Heart left ventricle (tissue), 16 donors: ENCODE results near the gene ZNF554. TPM values are rescaled to one million over a fixed set of nuclear protein-coding genes. Genes with fewer than 3 reads are reported as not detected.

Experiments
- ATAC-seq, 4 donors: fragments of 200-7000 bp; cut with Tn5 transposase; one replicate each; pipeline ENCODE4 v1.9.1; 2020 to 2022; ENCODE audit warnings: moderate library complexity in 4 of 4, mild to moderate bottlenecking in 3 of 4, moderate number of reproducible peaks in 1 of 4
- DNase-seq, 5 donors: peaks; one replicate each; pipeline ENCODE4 v3.0.0-alpha.2; 2020
- H3K27ac ChIP-seq, 12 donors: fragments of 200-600 bp; sonication (generic) in 4 of 12; one replicate each; pipeline versions ENCODE4 v1.5.0 to v1.8.0; 2016 to 2022; ENCODE audit warnings: mild to moderate bottlenecking in 2 of 12
- H3K27me3 ChIP-seq, 9 donors: fragments of 200-600 bp; sonication (generic) in 2 of 9; one replicate each; pipeline versions ENCODE4 v1.5.1 to v1.8.0; 2016 to 2022; ENCODE audit warnings: mild to moderate bottlenecking in 3 of 9
- H3K36me3 ChIP-seq, 9 donors: fragments of 200-600 bp; sonication (generic) in 2 of 9; one replicate each; pipeline versions ENCODE4 v1.5.0 to v1.8.0; 2018 to 2022; ENCODE audit warnings: mild to moderate bottlenecking in 2 of 9
- H3K4me1 ChIP-seq, 12 donors: fragments of 200-600 bp; sonication (generic) in 4 of 12; one replicate each; pipeline versions ENCODE4 v1.5.0 to v1.8.0; 2016 to 2022; ENCODE audit warnings: mild to moderate bottlenecking in 3 of 12
- H3K4me3 ChIP-seq, 12 donors: fragments of 200-600 bp; sonication (generic) in 4 of 12; one replicate each; pipeline versions ENCODE4 v1.5.0 to v1.8.0; 2017 to 2022; ENCODE audit warnings: mild to moderate bottlenecking in 9 of 12, moderate library complexity in 4 of 12
- H3K9me3 ChIP-seq, 12 donors: fragments of 200-600 bp; sonication (generic) in 4 of 12; one replicate each; pipeline versions ENCODE4 v1.5.0 to v1.8.0; 2016 to 2022; ENCODE audit warnings: mild to moderate bottlenecking in 1 of 12
- CTCF ChIP-seq, 12 donors: fragments of 200-600 bp; sonication (generic) in 4 of 12; IDR thresholded peaks; one replicate each; pipeline versions ENCODE4 v1.5.0 to v1.8.0; 2018 to 2022; ENCODE audit warnings: antibody characterized with exemption in 12 of 12, mild to moderate bottlenecking in 5 of 12
- POLR2A ChIP-seq, 2 donors: fragments of 450-650 bp; IDR thresholded peaks; one replicate each; pipeline ENCODE4 v1.6.1; 2017; ENCODE audit warnings: antibody characterized with exemption in 2 of 2, mild to moderate bottlenecking in 2 of 2, moderate library complexity in 2 of 2
- WGBS, 4 donors: extraction: QIAGEN DNeasy Blood & Tissue Kit in 2 of 4; methylation state at CpG; one replicate each; pipeline versions ENCODE4 v1.1.5 to v1.1.7; 2013 to 2018; 5-methylcytosine and 5-hydroxymethylcytosine counted together
- intact Hi-C, 10 donors: fragments of 100-400 bp; cut with DNase I; formaldehyde crosslinking; loops; one replicate each; pipeline versions ENCODE4 v1.11.1 to v1.14.2; 2022
- polyA plus RNA-seq, 2 donors: library from polyadenylated mRNA; stranded (reverse); fragments of 200-250 nt; gene quantifications; one replicate each; pipeline ENCODE4 v1.2.3, GENCODE V29; 2013
- total RNA-seq, 9 donors: library from RNA; depleted of rRNA in 2 of 9; stranded (reverse); fragments of >200 nt in 2 of 9; fragmentation: NEBNext Ultra II Directional in 3 of 9; extraction: Animal tissue kit (Norgen Biotek cat#: 25700) in 3 of 9; gene quantifications; one replicate each; pipeline versions ENCODE4 v1.1.0 to v1.2.4, GENCODE V29; 2016 to 2023
- donor health status: ischemic (EF 13 %, LVEDD 7.1; RV severe dilation, severe dysfunction).
- donor health status: healthy with polysubstance abuse.
- donor health status: DM: no; HTN: yes; CAD: no.
- donor health status: DM: no; HTN: no; CAD: no.
- donor health status: ischemic (EF 25% LVEDD 6.9; RV normal size, moderate dysfunction).
- donor health status: ischemic (EF 25% LVEDD 5.7; RV mildly dilated, moderate dysfunction).
- donor health status: healthy.
- donor health status: DM: yes; HTN: yes; CAD: no.
- donor health status: ischemic (EF 35%, LVEDD 5.7; RV mildly dilated, moderate dysfunction).
- donor health status: nonischemic (EF 11% LVEDD 7.7; RV severe dilation, severe dysfunction).
- donor health status: DM: yes; HTN: yes; CAD: no.
- donor health status: PGD.
- donor health status: ischemic (EF 29% LVEDD 5.4; RV normal size, mild dysfunction).
- donor health status: nonischemic (EF 23%, LVEDD 6.1; RV moderate dilation, normal function).

Gene ZNF554
- total and polyA plus RNA-seq, 11 donors = 1.4 to 6.1 (median 4.5) TPM

GRCh38 chr19:2877398-2878331 lies 58.0 kb downstream of the ZNF554 start:
- WGBS, 4 donors = 85 to 88% (median 87%) methylated on average over 32 of the region's 32 CpGs
- Histone ChIP-seq H3K27ac (no peak overlapping the region), H3K27me3 (no peaks in the 10 kb centered on the region), H3K9me3 (peaks cover 0 to 40% (median 24%) of the 10 kb centered on the region in 12 donors), H3K4me1 (no peaks in the 10 kb centered on the region), H3K36me3 (no peaks in the 10 kb centered on the region), H3K4me3 (no peak overlapping the region)
- no peak for TF ChIP-seq POLR2A (IDR thresholded peaks at IDR 0.05)
- TF ChIP-seq CTCF (IDR thresholded peaks at IDR 0.05) = no peak
- no peak for ATAC-seq
- DNase-seq = no peak
- intact Hi-C loops = loop anchor here in 1 of 10 donors (10.0 kb wide), 1 partner anchor 233 kb away; no protein-coding TSS in a partner anchor

GRCh38 chr19:2883686-2884439 lies 64.2 kb downstream of the ZNF554 start:
- WGBS, 4 donors = 86 to 91% (median 89%) methylated on average over 14 of the region's 14 CpGs
- no peak overlapping the region for H3K4me3 ChIP-seq
- peaks cover 0 to 7% (median under 1%) of the 10 kb centered on the region in 12 donors for H3K9me3 ChIP-seq
- TF ChIP-seq CTCF (IDR thresholded peaks at IDR 0.05) = no peak
- no peak for TF ChIP-seq POLR2A (IDR thresholded peaks at IDR 0.05)
- no peaks in the 10 kb centered on the region for H3K27me3 ChIP-seq
- ATAC-seq (no peak), DNase-seq (no peak)
- H3K36me3 ChIP-seq = no peaks in the 10 kb centered on the region
- no peak overlapping the region for H3K27ac ChIP-seq
- intact Hi-C loops = loop anchor here in 2 of 10 donors (10.0 kb wide), 3 partner anchors 61 to 281 kb away; partner anchors contain the start of gene ZNF77 (in 1 of the 2)
- H3K4me1 ChIP-seq = peaks cover 0 to 6% (median 0%) of the 10 kb centered on the region in 12 donors

- Histone ChIP-seq H3K27me3 (no peaks in the 10 kb centered on the region), H3K4me3 (no peak overlapping the region), H3K36me3 (no peaks in the 10 kb centered on the region), H3K9me3 (no peaks in the 10 kb centered on the region), H3K27ac (no peak overlapping the region), H3K4me1 (peaks cover 0 to 6% (median 0%) of the 10 kb centered on the region in 12 donors)
- no peak for ATAC-seq
- TF ChIP-seq CTCF (IDR thresholded peaks at IDR 0.05) = no peak
- no peak for TF ChIP-seq POLR2A (IDR thresholded peaks at IDR 0.05)
- DNase-seq = no peak
- intact Hi-C loops = loop anchor here in 8 of 10 donors (2.0 to 10.0 kb wide), 8 partner anchors 57 to 279 kb away; partner anchors contain the start of gene ZNF77 (in 2 of the 8)
- WGBS, 4 donors = 80 to 90% (median 85%) methylated on average over 15 to 17 of the region's 17 CpGs
Measured at GRCh38 chr19:2885736-2886135, 66.1 kb downstream of the ZNF554 start.

Other genes starting within 250 kb of the ZNF554 start
- gene GNG7, start 117.2 kb upstream of the ZNF554 start, total RNA-seq = 10 to 100 TPM; 13.9 to 46.4 (median 32.5) TPM
- gene GNG7, start 117.2 kb upstream of the ZNF554 start, polyA plus RNA-seq = 10 to 100 TPM; 11.7 to 22.5 TPM
- gene DIRAS1, start 98.5 kb upstream of the ZNF554 start, total RNA-seq = 100 to 1,000 TPM in 6 of 9 donors, 10 to 100 TPM in 3; 77.4 to 191 (median 142) TPM
- gene DIRAS1, start 98.5 kb upstream of the ZNF554 start, polyA plus RNA-seq = 100 to 1,000 TPM; 112 to 168 TPM
- 10 to 100 TPM; 16.4 to 33.3 (median 21.7) TPM for gene SLC39A3, start 79.9 kb upstream of the ZNF554 start, total RNA-seq
- gene SLC39A3, start 79.9 kb upstream of the ZNF554 start, polyA plus RNA-seq = 10 to 100 TPM; 31.2 to 63.7 TPM
- 10 to 100 TPM; 47.4 to 76.8 (median 62.4) TPM for gene SGTA, start 36.6 kb upstream of the ZNF554 start, total RNA-seq
- gene SGTA, start 36.6 kb upstream of the ZNF554 start, polyA plus RNA-seq = 100 to 1,000 TPM in 1 of 2 donors, 10 to 100 TPM in 1; 79.9 to 125 TPM
- gene THOP1, start 34.4 kb upstream of the ZNF554 start, total RNA-seq = 10 to 100 TPM; 36.8 to 78.7 (median 43.9) TPM
- gene THOP1, start 34.4 kb upstream of the ZNF554 start, polyA plus RNA-seq = 100 to 1,000 TPM in 1 of 2 donors, 10 to 100 TPM in 1; 75.5 to 114 TPM
- gene ZNF555, start 21.6 kb downstream of the ZNF554 start, total RNA-seq = 10 to 100 TPM in 1 of 9 donors, 1 to 10 TPM in 8; 5.9 to 11.5 (median 8.2) TPM
- 1 to 10 TPM; 2.7 to 3.8 TPM for gene ZNF555, start 21.6 kb downstream of the ZNF554 start, polyA plus RNA-seq
- gene ZNF556, start 47.5 kb downstream of the ZNF554 start, total RNA-seq = under 1 TPM in 2 of 9 donors, not detected in 7; 0.16 to 0.20 TPM
- gene ZNF556, start 47.5 kb downstream of the ZNF554 start, polyA plus RNA-seq = not detected
- gene ZNF57, start 81.1 kb downstream of the ZNF554 start, total RNA-seq = 1 to 10 TPM; 2.1 to 5.6 (median 3.3) TPM
- gene ZNF57, start 81.1 kb downstream of the ZNF554 start, polyA plus RNA-seq = 1 to 10 TPM; 2.3 to 3.8 TPM
- 1 to 10 TPM; 1.8 to 3.2 (median 2.3) TPM for gene ZNF77, start 125.1 kb downstream of the ZNF554 start, total RNA-seq
- 1 to 10 TPM; 1.7 to 2.5 TPM for gene ZNF77, start 125.1 kb downstream of the ZNF554 start, polyA plus RNA-seq
- gene TLE6, start 157.7 kb downstream of the ZNF554 start, total RNA-seq = 1 to 10 TPM in 2 of 9 donors, under 1 TPM in 6, not detected in 1; 0.21 to 1.3 (median 0.57) TPM
- 1 to 10 TPM; 1.3 to 1.4 TPM for gene TLE6, start 157.7 kb downstream of the ZNF554 start, polyA plus RNA-seq
- gene TLE2, start 209.4 kb downstream of the ZNF554 start, total RNA-seq = 10 to 100 TPM; 34.6 to 75.1 (median 40.5) TPM
- 10 to 100 TPM; 36.0 to 41.4 TPM for gene TLE2, start 209.4 kb downstream of the ZNF554 start, polyA plus RNA-seq
- gene TLE5, start 242.6 kb downstream of the ZNF554 start, total RNA-seq = 1,000 to 10,000 TPM in 1 of 9 donors, 100 to 1,000 TPM in 8; 593 to 1,121 (median 711) TPM
- 1,000 to 10,000 TPM in 1 of 2 donors, 100 to 1,000 TPM in 1; 686 to 1,459 TPM for gene TLE5, start 242.6 kb downstream of the ZNF554 start, polyA plus RNA-seq